ENCODE results near the gene PRDM16.

The PRDM16 gene

DNA sequence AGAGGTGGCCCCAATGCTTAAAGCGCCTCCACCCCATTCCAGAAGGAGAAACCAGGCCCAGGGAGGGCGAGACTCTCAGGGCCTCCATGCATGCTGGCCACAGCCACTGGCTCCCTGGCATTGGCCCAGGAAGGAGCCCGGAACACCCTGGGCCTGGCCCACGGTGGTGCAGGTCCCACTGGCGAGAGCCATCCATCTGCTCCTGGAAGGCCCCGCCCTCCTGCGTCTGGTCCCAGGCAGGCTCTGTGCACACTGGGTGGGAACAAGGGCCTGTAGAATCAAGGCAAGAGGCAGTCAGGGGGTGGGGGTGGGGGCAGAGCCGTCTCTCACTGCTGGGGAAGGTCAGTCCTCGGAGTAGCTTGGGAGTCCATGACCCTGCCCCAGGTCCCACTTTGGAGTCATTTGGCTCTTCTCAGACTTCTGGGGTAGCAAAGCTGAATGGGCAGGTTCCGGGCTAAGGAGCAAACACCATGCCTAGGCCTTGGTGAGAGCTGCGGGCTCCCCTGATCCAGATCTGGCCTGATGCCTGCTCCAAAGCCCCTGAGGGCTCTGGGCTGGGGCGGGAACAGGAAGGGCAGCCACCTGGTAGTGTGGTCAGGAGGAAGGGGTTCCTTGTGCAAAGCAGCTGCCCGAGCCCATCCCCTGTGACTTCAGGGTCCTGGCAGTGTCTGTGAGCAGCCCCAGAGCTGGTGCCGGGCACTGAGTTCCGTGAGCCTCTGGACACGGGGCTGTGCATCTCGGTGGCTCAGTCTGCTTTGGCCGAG, 278.4 kb downstream of the PRDM16 start:
- no peak for DNase-seq (ENCODE audit: low read depth in 2 of 3, low spot score in 2 of 3)

DNA sequence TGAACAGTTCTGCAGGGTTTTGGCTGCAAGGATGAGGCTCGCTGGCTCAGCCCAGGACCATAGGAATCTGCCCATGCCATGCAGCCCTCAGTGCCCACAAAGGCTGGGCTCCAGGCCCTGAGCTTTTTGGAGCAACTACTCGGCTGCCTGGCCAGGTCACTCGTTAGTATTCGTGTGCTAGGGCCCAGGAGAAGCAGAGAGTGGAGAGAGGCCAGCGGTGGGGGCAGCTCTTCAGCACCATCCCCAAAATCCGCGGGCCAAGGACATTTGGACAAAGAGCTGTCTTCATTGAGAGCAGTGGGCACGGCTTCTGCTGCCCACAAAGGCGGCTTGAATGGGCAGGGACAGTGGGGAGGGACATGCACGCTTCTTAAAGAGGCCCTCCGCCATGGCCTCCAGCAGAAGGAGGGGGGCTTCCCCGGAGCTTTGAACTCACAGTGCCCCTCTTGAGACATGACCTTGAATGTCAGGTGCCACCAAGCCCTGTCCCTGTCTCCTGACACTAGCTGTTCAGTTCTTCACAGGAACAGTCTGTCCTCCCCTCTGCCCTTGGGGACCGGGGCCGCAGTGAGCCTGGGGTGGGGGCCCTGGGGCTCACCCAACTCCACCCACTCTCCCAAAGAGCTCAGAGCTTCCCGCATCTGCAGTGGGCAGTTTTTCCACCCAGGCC, 279.3 kb downstream of the PRDM16 start:
- DNase-seq (ENCODE audit: low read depth in 2 of 3, low spot score in 2 of 3) = no peak

DNA sequence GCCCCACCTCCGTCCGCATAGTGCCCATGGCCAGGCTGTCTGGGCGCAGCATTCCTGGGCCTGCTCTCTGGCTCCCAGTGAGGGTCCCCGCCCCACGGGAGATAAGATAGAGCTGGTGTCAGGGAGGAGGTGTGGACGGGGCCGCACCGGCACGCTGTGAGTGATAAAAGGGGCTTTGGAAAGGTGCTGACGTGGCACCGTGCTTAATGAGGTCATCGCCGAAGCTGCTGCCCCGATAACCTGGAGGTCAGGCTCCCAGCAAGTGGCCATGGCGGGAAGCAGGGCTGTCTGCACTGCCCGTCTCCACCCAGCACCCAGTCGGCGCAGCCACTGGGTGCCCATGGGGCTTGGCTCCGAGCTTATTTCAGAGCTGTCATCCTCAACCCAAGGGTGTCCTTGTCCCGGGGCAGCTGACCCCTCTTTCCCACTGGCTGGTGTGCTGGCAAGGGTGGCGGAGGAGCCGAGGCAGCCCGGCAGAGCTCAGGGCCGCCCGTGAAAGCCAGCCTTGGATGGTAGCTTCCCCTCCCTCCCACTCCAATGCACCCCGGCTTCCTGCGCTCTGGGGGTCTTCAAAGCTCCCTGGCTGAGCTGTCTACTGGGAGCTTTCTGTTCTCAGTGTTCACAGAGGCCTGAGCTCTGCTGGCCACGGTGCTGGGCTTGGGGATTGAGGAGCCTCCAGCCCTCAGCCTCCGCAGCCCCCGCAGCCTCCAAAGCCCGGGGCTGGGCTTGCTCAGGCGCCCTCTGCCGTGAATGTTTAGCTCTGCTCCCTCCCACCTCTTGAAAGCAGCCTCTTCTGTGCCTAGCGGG, 280.4 kb downstream of the PRDM16 start:
- DNase-seq (ENCODE audit: low read depth in 2 of 3, low spot score in 2 of 3) = no peak

DNA sequence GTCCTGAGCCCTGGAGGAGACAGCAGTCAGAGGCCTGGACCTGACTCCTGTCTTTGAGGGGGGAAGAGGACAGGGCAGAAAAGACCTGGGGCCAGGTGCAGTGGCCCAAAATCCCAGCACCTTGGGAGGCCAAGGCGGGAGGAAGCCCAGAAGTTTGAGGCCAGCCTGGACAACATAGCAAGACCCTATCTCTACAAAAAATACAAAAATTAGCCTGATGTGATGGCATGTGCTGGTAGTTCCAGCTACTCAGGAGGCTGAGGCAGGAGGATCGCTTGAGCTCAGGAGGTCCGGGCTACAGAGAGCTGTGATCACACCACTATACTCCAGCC, 280.9 kb downstream of the PRDM16 start:
- DNase-seq (ENCODE audit: low read depth in 2 of 3, low spot score in 2 of 3) = no peak

DNA sequence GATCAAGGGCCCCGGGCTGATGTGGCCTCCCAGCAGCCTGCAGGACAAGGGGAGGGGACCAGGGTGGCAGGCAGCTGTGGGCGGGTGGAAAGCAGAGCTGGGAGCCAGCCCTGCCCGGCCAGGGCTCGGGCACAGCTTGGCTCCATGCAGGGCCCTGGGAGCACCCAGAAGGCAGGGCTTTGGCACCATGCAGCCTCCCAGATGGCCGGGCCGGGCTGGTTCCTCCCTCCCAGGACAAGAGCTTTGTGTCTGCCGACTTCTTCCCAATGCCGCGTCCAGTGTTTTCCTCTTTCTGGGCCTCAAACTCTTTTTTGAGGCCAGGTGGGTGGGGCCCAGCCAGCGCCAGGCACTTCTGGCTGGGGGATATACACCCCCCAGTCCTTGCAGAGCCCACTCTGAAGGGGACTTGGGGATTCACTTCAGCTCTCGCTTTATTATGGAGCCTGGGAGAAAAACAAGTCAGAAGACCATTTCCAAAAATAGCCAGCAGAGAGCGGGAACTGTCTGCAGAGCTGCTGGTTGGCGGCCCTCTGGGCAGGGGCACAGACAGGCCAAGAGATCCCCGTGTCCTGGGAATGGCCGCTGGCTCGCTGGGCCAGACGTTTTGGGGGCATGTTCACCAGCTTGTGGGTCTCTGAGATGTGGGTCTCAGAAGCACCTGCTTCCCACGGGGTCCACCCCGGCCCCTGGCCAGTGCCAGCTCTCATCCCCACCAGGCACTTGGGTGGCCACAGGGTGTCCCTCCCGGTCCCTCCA, 281.7 kb downstream of the PRDM16 start:
- DNase-seq (ENCODE audit: low read depth in 2 of 3, low spot score in 2 of 3) = no peak

DNA sequence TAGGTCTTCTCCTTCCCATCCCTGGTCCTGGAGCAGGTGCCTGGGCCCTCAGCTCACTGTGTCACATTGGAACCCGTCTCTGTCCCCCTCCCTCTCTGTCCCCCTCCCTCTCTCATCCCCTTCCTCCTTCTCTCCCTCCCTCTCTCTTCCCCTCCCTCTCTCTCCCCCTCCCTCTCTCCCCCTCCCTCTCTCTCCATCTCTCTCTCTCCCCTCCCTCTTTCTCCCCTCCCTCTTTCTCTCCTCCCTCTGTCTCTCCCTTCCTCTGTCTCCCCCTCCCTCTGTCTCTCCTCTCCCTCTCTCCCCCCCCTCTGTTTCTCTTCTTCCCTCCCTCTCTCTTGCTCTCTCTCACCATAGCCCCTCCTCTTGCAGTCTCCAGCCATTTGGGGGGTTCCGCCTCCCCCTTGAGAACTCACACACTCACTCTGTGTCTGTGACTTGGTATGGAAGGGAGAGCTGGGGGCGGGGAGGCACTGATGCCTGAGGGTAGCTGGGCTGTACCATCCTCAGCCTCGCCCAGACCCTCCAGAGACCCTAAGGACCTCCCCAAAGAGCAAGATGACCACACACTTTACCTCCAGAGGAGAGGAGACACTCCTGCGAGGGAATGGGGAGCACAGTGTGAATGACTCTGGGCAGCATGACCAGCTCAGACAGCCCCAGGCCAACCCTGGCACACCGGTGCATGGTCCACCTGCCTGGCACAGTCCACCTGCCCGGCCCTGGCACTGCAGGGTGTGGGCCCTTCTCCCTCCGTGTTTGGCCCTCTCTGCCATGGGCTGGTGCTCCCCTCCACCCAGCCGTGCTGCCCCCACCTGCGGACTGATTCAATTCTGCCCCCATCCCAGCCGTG, 282.7 kb downstream of the PRDM16 start:
- DNase-seq (ENCODE audit: low read depth in 2 of 3, low spot score in 2 of 3) = no peak

DNA sequence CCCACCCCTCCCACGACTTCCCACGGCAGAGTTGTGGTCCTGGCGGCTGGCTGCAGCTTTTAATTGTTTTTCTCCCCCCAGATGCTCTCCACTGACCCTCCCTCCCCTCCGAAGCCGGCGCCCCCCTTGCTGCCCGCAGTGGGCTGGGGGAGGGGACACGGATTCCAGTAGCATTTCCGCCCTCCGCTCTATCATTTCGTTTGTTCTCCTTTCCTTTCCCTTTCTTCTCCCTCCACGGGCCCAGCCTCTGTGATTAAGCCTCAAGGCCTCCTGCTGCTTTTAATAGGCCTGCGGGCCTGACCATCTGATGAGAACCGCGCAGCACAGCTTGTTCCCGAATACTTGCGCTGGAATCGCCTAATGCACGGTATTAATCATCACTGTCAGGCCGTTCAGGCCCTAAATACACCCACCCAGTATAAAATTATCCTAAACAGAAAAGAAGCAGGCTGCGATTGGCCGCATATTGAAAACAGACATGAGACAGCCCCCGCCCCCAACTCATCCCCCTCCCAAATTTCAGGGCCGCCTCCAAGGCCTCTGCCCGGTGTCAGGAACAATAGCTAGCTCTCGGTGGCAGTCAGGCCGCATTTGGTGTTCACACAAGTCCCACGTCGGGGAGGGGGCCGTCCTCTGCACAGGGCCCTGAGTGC, 283.4 kb downstream of the PRDM16 start:
- DNase-seq (ENCODE audit: low read depth in 2 of 3, low spot score in 2 of 3) = no peak

DNA sequence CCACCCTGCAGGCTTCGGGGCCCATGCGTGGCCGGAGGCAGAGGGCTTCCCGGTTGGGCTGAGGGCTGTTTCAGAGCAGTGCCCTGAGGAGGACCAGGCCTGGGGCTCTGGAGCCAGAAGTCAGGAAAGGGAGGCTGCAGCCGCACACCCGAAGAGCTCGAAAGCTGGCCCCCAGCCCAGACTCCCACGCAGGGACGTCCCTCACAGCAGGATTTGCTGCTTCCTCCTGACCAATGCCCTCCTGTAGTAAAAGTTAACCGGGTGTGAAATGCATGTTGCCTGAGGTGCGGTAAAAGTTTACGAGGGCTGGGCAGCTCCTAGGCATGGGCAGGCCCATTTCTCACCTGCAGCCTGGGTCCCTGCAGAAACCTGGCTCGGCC, 283.9 kb downstream of the PRDM16 start:
- no peak for DNase-seq (ENCODE audit: low read depth in 2 of 3, low spot score in 2 of 3)

DNA sequence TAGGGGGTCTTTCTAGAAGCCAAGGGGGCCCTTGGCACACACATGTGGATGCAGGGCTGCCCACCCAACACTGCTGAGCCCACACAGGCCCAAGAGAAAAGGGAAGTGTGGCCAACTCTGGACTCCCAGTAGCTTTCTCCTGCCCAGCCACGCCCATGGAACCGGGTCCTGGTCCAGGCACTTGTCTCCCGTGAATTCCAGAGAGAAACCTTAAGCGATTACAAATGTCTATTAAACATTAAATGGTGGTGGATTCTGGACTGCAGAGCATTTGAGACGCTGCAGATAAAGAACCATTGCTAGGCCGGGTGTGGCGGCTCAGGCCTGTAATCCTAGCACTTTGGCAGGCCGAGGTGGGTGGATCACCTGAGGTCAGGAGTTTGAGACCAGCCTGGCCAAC, 284.9 kb downstream of the PRDM16 start:
- DNase-seq (ENCODE audit: low read depth in 2 of 3, low spot score in 2 of 3) = no peak

DNA sequence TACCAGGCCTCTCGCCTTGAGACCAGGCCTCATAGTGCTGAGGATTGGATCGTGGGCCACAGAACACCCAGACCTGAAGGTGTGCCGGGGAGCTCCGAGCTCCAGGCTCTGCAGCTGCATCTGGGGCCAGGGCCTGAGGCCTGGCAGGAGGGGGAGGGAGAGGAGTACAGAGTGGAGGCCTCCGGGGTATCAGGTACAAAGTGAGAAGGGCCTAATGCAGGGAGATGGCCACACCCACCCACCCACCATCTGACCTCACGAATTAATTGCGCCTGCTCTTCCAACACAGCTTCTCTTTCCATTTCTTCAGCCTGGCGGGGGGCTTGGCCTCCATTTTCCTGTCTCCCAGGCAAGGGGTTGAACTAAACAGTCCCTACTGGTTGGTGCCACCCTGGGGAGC, 286.1 kb downstream of the PRDM16 start:
- no peak for DNase-seq (ENCODE audit: low read depth in 2 of 3, low spot score in 2 of 3)

DNA sequence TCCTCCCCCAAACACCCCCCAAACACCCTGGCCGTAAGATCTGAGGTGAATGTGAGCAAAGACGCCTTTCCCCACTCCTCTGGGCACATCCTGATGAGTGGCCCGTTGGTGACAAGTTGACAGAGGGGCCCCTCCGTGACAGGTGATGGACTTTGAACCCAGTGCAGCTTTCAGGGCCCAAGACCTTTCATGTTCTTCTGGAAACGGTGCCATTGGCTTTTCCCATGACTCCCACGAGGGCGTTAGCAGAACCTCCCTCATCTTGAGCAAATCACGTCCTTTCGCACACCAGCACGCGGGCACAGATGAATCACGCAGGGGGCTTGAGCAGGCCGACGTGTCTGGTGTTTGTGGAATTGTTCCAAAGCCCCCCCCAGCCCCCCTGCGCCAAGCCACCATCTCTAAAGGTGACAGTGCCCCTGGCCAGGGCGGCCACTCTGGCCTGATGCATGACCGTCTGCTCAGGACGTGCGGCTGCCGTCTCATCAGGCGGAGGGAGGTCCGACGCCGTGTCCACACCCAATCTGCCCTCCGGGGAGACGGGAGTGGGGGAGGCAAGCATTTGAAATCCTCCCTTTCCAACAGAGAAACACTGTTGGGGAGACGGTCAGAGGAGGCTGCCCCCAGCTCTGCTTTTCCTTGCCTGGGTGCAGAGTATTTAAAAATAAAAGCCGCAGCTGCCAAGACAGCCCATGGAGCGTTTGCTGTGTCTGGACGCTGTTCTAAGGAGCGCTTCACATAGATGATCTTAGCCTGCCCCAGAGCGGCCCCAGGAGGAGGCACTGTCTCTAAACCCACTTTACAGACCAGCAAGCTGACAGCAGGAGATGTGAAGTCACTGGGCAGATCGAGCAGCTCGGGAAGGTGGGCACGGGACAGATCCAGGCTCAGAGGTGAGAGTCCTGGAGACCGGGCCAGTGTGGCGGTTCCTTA, 287.2 kb downstream of the PRDM16 start:
- no peak for DNase-seq (ENCODE audit: low read depth in 2 of 3, low spot score in 2 of 3)

DNA sequence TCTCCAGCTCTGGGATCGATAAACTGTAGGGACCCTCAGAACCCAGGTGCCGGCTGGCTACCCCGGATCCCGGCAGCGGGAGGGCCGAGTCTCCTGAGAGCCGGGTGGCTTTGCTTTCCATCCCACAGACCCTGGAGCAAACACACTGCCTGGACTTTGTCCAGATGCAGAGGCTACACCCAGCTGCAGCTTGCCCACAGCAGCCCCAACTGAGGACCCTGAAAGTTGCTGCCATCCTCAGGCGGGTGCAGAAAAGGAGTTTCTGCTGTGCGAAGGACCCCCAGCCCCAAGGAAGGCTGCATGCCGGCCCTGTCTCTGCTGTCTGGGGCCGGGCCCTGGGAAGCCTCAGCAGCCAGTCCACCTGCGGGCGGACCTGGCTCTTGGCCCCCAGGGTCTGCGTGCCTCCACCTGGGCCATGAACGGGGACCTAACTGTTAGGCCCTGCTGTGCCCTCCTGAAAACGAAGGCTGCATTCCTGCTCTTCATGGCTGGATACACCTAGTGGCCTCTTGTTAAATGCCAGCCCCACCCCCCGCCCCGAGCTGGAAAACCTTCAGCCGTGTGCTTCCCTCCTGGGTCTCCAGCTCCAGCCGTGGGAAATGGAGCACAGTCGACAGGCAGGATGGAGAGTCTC, 287.9 kb downstream of the PRDM16 start:
- DNase-seq (ENCODE audit: low read depth in 2 of 3, low spot score in 2 of 3) = no peak

DNA sequence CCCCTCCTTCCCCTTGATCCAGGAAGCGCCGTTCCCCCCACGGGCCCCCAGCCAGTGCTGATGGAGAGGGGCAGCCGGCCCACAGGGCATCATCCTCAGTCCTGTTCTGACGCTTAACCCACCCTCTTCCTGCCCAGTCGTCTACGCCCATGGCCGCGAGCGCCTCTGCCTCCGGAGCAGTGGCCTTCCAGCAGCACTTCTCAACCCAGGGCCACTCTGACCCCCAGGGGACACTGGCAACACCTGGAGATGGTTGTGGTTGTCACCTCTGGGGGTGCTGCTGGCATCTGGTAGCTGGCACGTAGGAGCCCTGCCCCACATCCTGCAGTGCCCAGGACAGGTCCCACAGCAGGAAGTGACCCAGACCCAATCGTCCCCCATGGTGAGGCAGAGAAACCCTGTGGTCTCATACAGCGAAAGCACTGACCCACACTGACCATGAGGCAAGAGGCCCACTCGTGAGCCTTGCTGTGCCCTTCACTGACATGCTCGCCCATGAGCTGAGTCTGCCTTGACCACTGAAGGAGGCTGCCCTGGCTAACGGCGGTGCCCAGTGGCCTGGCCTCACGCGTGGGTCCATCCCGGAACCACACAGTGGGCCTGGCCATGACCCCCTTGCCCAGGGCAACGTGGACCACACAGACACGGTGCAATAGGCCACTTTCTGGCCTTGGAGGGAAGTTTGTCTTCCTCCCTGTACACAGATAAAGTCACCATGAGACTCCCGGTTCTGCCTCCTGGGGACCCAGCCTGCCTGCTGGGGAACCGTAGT, 288.7 kb downstream of the PRDM16 start:
- DNase-seq (ENCODE audit: low read depth in 2 of 3, low spot score in 2 of 3) = no peak

DNA sequence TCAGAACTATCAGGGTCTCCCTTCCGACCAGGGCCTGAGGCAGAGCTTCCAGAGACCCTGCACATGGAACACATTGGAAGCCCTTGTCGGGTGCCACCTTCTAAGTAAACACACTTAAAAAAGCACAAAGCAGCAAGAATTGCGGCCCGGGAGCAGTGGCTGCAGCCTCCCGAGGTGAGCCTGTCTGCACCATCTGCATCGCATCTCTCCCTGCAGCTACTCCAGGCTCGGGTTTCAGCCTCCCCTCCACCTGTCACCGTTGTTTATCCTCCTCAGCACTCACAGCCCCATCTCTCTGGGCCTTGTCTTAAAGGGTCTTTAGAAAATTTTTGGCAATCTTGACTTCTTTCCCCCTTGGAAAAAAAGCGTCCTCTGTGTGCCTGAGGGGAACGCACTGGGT, 290.3 kb downstream of the PRDM16 start:
- no peak for DNase-seq (ENCODE audit: low read depth in 2 of 3, low spot score in 2 of 3)

DNA sequence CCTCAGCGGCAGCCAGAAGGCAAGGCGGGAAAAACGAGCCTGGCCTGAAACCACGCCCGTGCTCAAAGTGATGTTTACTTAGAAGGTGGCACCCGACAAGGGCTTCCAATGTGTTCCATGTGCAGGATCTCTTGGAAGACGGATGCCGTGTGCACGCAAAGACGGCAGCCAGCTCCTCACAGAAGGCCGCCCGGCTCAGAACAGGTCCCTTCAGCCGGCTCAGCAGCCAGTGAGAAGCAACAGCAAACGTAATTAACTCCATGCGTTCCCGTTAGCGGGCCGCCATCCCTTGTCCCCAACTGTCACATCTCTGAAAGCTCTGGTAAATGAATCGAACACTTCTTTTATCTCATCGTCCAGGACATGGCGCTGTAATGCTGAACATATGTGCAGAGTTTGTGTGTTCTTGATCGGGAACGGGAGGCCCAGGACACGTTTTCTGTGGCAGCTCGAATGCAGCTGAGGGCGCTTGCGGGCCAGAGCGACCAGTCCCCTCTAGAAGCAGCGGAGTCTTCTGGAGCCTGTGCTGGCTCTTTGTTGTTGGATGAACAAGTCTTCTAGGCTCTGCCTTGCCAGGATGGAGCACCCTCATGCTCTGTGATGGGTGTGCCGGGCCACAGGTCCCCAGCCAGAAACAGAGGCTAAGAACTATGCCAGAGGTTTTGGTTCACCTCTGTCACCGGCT, 290.9 kb downstream of the PRDM16 start:
- no peak for DNase-seq (ENCODE audit: low read depth in 2 of 3, low spot score in 2 of 3)

DNA sequence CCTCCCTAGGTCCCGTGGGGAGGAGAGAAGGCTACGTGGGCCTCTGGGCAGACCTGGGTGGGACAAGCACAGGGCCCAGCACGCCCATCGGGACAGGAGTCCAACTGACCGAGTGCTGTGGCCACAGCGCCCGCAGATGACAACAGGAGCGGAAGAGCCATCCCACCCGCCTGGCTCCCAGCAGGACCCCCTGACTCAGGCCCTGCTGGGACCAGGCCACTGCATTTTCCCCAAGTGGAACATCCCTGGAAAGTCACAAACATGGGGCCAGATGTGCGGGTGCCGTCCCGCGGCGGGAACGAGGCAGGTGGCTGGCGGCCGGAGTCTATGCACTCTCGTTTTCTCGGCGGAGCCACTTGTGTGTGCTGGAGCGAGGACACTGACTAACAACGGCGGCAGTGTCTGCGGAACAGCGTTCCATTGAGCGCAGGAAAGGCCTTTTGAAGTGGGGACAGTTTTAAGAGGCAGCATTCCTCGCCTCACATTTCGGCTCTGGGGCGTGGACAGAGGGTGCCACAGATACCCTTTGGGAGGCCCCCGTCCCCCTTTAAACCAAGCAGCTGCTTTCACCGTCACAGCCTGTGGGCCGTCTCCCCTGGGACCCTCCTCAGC, 291.7 kb downstream of the PRDM16 start:
- DNase-seq (ENCODE audit: low read depth in 2 of 3, low spot score in 2 of 3) = no peak

DNA sequence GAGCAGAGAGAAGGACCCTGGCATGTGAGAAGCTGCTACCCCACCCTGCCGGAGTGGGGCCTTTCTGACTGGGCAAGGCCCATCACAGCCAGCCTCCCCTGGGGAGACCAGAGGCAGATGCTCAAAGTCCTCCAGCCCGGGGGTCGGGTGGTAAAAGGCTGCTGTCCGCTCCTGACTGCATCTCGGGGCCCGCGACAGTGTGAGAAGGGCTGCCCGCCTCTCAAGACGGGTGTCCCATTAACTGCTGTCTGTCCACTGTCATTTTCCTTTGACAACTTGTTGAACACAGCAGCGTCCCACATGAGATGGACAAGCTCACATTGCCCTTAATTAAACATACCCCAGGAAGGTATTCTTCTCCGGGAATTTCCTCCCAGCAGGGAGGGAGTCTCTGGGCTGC, 294.0 kb downstream of the PRDM16 start:
- no peak for DNase-seq (ENCODE audit: low read depth in 2 of 3, low spot score in 2 of 3)
